Calu3 (cell line): ENCODE data around the gene GALNT14. TPM values are rescaled to one million over a fixed set of nuclear protein-coding genes. Genes with fewer than 3 reads are reported as not detected.

Experiments used
- BruUV-seq: library from RNA; stranded (reverse); fragments of 400-500 nt; replicated peaks from 2 replicates; lab custom pipeline; 2021; lab: Mats Ljungman, UMichigan
- CTCF ChIA-PET: fragments of 300-600 bp; sonication (Branson Sonifier 250); formaldehyde crosslinking; loops from one replicate; lab custom pipeline; 2022; ENCODE audit warnings: antibody characterized with exemption; lab: Charles Lee
- DNase-seq: peaks from one replicate; pipeline ENCODE4 v3.0.0; 2022
- H3K27ac Mint-ChIP-seq: one replicate; pipeline ENCODE4 v1.8.0; 2022; ENCODE audit warnings: mixed read lengths; ENCODE audit not compliant: unreplicated experiment
- H3K27me3 Mint-ChIP-seq: one replicate; pipeline ENCODE4 v1.8.0; 2022; ENCODE audit warnings: mixed read lengths; ENCODE audit not compliant: unreplicated experiment
- H3K36me3 Mint-ChIP-seq: one replicate; pipeline ENCODE4 v1.8.0; 2022; ENCODE audit warnings: mild to moderate bottlenecking, moderate library complexity, mixed read lengths; ENCODE audit not compliant: insufficient read depth, unreplicated experiment
- H3K4me1 Mint-ChIP-seq: one replicate; pipeline ENCODE4 v1.8.0; 2022; ENCODE audit warnings: mild to moderate bottlenecking, low read depth, mixed read lengths; ENCODE audit not compliant: unreplicated experiment
- H3K4me3 Mint-ChIP-seq: one replicate; pipeline ENCODE4 v1.8.0; 2022; ENCODE audit warnings: mild to moderate bottlenecking, low read depth, moderate library complexity, mixed read lengths; ENCODE audit not compliant: unreplicated experiment
- H3K9me3 Mint-ChIP-seq: one replicate; pipeline ENCODE4 v1.8.0; 2022; ENCODE audit warnings: low read depth, mixed read lengths; ENCODE audit not compliant: unreplicated experiment
- CTCF ChIP-seq: fragments of 200-600 bp; IDR thresholded peaks from one replicate; pipeline ENCODE4 v1.8.0; 2022; ENCODE audit warnings: antibody characterized with exemption; ENCODE audit not compliant: unreplicated experiment
- intact Hi-C: fragments of 100-400 bp; cut with micrococcal nuclease; formaldehyde crosslinking; loops from one replicate; pipeline ENCODE4 v1.10.0; 2022; ENCODE audit not compliant: unreplicated experiment
- total RNA-seq: library from RNA; stranded (reverse); gene quantifications from 2 replicates; pipeline ENCODE4 v1.2.3, GENCODE V29; 2022

GALNT14 gene
- total RNA-seq, 1 experiment from 2014 or later, result 61.9 TPM

GRCh38 chr2:30978044-30978443, 160.2 kb downstream of the GALNT14 start:
- no peaks in the 10 kb centered on the region for H3K27me3 Mint-ChIP-seq
- CTCF ChIA-PET, result interaction anchor here (1.8 kb wide), 1 partner anchor 192 kb away, joined by 7 read pairs; no protein-coding TSS in a partner anchor
- peaks cover 4% of the 10 kb centered on the region for H3K36me3 Mint-ChIP-seq
- BruUV-seq, result no TSS peak
- no peak for DNase-seq
- TF ChIP-seq CTCF, result no peak
- no peak overlapping the region for H3K27ac Mint-ChIP-seq
- H3K9me3 Mint-ChIP-seq, result no peaks in the 10 kb centered on the region
- intact Hi-C loops, result loop anchor here (5.0 kb wide), 1 partner anchor 159 kb away; the partner anchor contains the start of gene GALNT14
- no peak overlapping the region for H3K4me3 Mint-ChIP-seq
- peaks cover 25% of the 10 kb centered on the region for H3K4me1 Mint-ChIP-seq

DNA sequence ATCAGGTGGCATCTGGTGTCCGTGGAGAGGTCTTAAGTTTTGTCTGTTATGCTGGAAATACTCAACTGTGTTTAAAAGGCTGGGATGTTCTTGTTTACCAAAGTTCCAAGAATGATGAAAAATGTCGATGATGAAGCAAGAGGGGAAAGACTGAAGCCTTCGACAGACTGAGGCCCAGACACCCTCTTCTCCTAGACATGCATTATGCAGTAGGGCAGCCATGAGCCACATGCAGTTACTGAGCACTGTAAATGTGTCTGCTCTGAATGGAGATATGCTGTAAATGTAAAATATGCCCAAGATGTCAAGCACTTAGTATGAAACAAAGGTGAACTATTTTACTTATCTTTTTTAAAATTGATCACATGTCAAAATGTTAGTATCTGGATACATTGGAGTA, 163.1 kb downstream of the GALNT14 start:
- Mint-ChIP-seq H3K4me3 (no peak overlapping the region), H3K27me3 (no peaks in the 10 kb centered on the region), H3K27ac (no peak overlapping the region), H3K9me3 (no peaks in the 10 kb centered on the region), H3K4me1 (peaks cover 24% of the 10 kb centered on the region), H3K36me3 (peaks cover 4% of the 10 kb centered on the region)
- intact Hi-C loops, result loop anchor here (5.0 kb wide), 1 partner anchor 162 kb away; the partner anchor contains the start of gene GALNT14
- no peak for DNase-seq
- BruUV-seq, result no TSS peak
- CTCF ChIA-PET, result no interaction called here
- TF ChIP-seq CTCF, result no peak

DNA sequence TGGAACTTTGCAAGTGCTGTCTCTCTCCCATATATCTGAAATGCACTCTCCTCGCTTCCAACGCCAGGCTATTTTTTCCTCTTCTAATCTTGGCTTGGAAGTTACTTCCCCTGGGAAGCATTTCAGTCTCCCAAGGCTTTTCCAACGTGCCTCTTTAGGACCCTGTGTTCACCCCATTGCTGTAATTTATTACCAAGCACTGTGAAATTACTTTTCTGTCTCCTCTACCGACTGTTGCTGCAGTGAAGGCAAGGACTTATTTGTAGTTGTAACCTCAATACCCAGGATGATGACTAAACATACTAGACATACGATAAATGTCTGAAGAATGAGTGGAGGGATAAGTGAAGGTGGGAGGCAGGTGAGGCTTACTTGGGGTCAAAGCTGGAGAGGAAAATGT, 163.7 kb downstream of the GALNT14 start:
- H3K9me3 Mint-ChIP-seq, result no peaks in the 10 kb centered on the region
- H3K4me1 Mint-ChIP-seq, result peaks cover 18% of the 10 kb centered on the region
- CTCF ChIA-PET, result no interaction called here
- H3K27me3 Mint-ChIP-seq, result no peaks in the 10 kb centered on the region
- no peak for TF ChIP-seq CTCF
- BruUV-seq, result no TSS peak
- H3K36me3 Mint-ChIP-seq, result peaks cover 4% of the 10 kb centered on the region
- H3K27ac Mint-ChIP-seq, result no peak overlapping the region
- DNase-seq, result no peak
- intact Hi-C loops, result no loop called here
- H3K4me3 Mint-ChIP-seq, result no peak overlapping the region

GRCh38 chr2:30974092-30974491, 164.1 kb downstream of the GALNT14 start:
- no peak overlapping the region for H3K4me3 Mint-ChIP-seq
- BruUV-seq, result no TSS peak
- DNase-seq, result no peak
- TF ChIP-seq CTCF, result no peak
- no peak overlapping the region for H3K27ac Mint-ChIP-seq
- H3K9me3 Mint-ChIP-seq, result no peaks in the 10 kb centered on the region
- no peaks in the 10 kb centered on the region for H3K27me3 Mint-ChIP-seq
- intact Hi-C loops, result no loop called here
- peaks cover 19% of the 10 kb centered on the region for H3K4me1 Mint-ChIP-seq
- CTCF ChIA-PET, result no interaction called here
- peaks cover 6% of the 10 kb centered on the region for H3K36me3 Mint-ChIP-seq
